Raji (cell line): Measurements from ENCODE around the gene TMEM213.

Source experiments
- POLR2A ChIP-seq: IDR thresholded peaks from 2 replicates; pipeline ENCODE4 v1.6.1; 2011; ENCODE audit warnings: low read depth, low read length, control low read depth; ENCODE audit not compliant: insufficient read depth

Gene TMEM213

DNA sequence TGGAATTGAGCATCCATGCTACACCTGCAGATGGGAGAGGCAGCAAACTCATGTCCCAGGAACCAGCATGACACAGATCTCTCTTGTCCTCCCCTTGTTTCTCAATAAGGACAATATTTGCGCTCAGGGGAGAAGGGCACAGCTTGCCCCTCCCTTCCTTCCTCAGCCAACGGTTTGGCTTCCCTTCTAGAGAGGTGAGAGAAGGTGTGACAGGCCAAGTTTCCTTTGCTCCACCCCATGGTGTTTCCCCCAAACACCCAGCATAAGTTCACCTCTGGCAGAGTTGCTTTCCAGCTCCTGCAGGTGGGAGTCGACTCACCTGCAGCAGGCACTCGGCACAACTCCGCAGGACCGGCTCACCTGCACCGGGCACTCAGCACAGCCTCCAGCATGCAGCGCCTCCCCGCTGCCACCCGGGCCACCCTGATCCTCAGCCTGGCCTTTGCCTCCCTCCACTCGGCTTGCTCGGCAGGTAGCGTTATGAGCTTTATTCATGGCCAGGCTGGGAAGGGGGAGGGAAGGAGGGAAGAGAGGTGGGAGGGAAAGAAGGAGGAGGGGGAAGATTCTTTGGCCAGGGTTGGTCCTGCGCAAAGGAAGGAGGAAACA, at the start of gene TMEM213, which contains the start of gene ATP6V0A4:
TMEM213 (plus strand) TSS at position 280 of the 606 bp plus-strand sequence; CDS start at position 391, 111 bp downstream.
ATP6V0A4 (minus strand) TSS at position 482 of the 606 bp plus-strand sequence. CDS start 26,949 bp downstream, outside the sequence.
- no peak for TF ChIP-seq POLR2A

- no peak for TF ChIP-seq POLR2A
Measured at GRCh38 chr7:138748666-138749065, 49.1 kb upstream of the TMEM213 start.

DNA sequence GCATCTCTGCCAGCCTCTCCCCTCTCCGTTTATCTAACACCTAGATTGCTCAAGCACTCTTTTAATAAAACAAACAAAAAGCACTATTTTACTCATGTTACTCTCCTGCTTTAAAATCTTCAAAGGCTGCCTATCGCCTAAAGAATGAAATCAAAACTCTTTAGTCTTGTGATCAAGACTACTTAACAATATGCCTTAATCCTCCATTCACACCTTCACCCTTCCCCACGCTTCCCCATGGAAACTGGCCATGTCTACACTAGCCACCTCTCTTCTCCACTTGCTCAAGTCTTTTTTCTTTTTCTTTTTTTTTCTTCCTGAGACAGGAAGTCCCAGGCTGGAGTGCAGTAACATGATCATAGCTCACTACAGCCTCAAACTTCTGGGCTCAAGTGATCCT, 47.8 kb upstream of the TMEM213 start:
- no peak for TF ChIP-seq POLR2A

GRCh38 chr7:138750473-138750872, 47.3 kb upstream of the TMEM213 start:
- no peak for TF ChIP-seq POLR2A

DNA sequence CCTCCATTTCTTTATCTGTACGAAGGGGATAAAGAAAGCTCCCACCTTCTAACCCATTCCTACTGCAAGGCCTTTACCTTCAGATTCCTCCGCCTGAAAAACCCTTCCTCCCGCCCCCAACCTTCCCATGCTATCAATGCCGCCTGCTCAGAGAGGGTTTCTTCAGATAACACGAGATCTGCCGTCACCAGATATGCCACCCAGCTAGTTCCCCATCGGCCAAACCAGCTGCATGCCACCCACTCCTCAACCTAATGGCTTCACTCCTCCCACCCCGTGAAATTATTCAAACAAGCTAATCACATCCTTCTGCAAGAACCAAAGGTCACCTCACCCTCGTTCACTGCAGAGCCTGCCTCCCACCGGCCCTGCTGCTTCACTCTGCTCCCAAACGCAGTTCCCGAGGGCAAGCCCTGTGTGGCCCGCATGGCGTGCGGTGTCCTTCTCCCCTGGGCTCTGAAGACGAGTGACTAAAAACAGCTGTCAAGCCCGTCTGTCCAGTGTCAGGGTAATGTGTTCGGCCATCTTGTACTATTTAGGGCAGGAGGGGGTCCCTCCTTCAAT, 46.8 kb upstream of the TMEM213 start:
- TF ChIP-seq POLR2A: no peak

DNA sequence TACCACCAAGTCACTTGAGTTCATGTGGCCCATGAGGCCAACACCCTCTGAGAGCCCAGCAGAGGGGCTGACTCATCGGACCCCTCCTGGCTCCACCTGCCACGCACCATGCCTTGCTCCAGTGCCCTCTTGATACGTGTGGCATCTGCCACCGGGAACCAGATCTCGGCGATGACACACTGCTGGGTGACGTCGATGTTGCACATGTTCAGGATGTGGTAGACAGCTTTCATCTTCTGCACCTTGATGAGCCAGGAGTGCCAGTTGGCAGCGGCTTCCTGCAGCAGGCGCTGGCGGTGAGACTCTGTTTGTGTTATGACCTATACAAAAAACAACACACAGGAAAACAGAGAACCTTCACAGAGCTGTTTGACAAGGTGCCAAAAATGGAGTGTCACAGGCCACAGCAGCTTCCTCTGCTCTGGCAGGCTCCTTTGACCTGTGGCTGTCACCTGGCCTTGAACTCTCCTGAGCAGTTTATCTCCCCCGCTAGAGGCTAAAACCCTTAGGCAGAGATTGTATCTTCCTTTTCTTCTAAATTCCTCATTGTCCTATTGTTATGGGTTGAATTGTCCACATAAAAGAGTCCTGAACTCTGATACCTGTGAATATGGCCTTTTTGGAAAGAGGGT, 45.2 kb upstream of the TMEM213 start:
- TF ChIP-seq POLR2A: no peak

DNA sequence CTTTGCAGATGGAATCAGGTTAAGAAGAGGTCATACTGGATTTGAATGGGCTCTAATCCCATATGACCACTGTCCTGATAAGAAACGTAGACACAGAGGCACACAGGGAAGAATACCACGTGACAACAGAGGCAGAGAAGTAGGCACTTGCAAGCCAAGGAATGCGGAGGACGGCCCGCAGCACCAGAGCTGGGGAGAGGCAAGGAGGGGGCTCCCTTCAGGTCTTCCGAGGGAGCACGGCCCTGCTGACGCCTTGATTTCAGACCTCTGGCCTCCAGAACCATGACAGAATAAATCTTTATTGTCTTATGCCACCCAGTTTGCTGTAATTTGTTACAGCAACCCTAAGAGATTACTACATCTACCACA, 44.7 kb upstream of the TMEM213 start:
- TF ChIP-seq POLR2A: no peak

DNA sequence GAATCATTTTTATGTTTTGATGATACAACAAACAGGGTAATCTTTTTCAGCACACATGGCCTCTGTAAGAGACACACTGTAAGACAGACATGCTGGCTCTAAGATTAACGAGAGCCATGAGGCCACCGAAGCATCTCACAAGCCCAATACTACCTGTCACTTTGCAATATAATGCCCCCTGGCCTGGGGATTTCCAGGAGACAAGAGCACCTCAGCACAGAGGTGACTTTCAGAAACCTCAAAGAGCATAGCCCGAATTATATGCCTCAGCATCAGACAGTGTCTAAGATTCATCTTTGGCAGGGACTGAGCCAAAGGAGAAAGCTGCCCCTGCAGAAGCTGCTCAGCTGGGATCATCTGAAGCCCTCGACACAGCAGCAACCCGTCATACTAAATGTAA, 44.2 kb upstream of the TMEM213 start:
- no peak for TF ChIP-seq POLR2A

GRCh38 chr7:138755331-138755747, 42.5 kb upstream of the TMEM213 start:
- TF ChIP-seq POLR2A: no peak

DNA sequence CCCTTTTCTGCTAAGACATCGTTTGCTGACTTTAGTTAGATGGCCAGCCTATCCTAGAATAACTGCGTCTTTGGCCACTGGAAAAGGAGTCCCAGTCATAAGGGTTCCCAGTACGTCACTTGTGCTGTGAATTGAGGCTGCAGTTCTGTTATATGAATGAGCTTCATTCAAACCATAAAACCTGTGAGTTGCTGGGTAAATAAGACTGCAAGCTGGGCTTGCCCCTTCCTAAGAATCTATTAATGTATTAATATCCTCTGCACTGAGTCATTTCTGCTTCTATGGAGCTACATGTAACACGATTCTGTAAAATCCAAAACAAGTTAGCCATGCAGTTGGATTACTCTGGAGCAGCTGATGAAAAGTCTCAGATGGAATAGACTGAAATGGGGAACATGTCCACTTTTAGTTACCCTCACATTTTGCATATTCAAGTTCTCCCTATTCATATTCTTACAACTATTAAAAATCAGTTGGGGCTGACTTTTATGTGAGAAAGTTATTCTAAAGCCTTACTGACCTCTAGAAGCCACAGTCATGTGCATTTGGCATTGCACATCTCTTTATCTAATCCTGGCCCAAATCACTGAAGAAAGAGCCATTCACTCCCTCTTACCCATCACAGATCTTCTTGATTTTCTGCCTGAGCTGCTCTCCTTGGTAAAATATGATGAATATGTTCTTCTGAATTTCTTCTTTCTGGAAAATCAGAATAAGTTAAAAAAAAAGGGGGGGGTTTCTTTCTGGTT, 41.8 kb upstream of the TMEM213 start:
- TF ChIP-seq POLR2A: no peak

DNA sequence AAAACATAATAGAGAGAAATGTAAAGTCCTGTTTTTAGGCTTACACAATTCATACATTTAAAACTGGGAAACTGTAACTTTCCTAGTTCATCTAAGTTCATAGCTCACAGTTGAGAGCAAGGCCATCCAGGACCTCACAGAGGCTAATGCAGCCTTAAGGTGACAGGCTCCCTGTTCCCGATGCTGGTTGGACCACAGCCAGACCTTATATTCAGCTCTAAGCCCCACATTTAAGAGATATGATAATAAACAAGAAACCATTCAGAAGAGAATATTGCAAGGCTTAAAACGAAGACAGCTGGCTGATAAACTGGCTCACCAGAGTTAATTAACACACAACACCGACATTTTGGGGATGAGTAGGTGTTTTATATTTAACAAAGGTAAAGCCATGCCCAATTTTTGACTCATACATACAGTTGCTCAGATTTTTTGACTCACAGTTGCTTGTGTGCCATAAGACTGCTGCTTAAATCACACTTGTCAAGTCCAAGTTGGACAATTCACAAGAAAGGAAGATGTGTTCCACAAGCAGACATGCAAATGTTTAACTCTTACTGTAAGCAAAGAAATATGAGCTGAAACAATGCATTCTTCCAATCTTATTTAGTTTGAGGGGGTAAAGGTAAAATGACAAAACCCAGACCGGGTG, 41.1 kb upstream of the TMEM213 start:
- TF ChIP-seq POLR2A: no peak

DNA sequence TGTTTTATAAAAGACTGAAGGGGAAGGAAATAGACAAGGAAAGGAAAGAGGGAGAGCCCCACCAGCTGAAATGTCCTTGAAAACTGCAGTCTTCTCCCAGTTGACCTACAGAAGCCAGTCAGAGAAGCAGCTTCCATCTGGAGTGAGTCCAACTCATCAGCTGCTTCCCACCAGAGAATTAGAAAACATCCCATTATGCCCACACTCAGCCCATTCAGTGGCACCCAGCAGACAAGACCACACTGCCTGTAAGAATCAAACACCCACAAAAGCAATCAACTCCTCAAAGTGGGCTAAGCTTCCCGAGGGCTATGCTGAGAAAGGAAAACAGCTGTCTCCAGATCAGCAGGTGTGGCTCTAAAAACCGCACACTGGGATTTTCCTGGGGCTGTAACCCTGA, 29.6 kb upstream of the TMEM213 start:
- no peak for TF ChIP-seq POLR2A

DNA sequence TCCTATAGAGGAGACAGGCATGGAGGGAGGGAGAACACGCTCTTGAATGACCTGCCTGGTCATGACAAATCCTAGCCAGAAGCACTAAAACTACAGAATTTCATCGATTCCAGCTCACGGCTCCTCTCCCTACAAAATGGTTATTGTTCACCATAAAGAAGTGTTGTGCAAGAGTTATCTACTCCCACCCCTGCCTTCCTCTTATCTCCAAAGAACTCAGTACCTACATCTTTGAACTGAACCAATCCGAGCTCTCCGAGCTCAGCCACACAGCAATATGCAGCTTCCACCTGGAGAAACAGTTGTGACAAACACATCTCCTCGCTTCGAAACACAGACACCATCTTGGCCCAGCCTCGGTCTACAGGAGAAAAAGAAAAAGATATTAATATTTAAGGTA, 26.9 kb upstream of the TMEM213 start:
- TF ChIP-seq POLR2A: no peak

GRCh38 chr7:138773176-138773575, 24.6 kb upstream of the TMEM213 start:
- TF ChIP-seq POLR2A: no peak

DNA sequence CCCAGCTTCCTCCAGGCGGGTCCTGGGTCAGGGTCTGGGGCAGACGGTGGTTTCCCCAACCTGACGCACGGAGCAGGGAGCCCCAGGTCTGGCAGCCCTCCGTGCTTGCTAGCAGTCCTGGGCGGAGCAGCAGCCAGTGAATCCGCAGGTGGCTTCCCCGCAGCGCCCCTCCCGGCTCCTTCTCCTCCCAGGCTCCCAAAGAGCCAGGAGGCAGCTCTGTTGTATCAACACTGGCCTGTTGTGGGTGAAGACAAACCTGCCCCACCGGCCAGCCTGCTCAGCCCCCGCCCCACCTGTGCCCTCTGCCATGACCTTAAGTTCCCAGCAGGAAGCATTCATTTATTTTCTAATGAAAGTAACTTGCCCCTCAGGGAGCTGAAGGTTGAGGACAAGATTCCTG, 24.0 kb upstream of the TMEM213 start:
- no peak for TF ChIP-seq POLR2A
